ENCODE measurements around the gene TNFRSF9.
"Not testable (repeated sequence)": the region's sequence is repeated elsewhere in the genome, so short reads cannot be mapped to it uniquely, and the experiment has no call there.

Gene TNFRSF9

DNA sequence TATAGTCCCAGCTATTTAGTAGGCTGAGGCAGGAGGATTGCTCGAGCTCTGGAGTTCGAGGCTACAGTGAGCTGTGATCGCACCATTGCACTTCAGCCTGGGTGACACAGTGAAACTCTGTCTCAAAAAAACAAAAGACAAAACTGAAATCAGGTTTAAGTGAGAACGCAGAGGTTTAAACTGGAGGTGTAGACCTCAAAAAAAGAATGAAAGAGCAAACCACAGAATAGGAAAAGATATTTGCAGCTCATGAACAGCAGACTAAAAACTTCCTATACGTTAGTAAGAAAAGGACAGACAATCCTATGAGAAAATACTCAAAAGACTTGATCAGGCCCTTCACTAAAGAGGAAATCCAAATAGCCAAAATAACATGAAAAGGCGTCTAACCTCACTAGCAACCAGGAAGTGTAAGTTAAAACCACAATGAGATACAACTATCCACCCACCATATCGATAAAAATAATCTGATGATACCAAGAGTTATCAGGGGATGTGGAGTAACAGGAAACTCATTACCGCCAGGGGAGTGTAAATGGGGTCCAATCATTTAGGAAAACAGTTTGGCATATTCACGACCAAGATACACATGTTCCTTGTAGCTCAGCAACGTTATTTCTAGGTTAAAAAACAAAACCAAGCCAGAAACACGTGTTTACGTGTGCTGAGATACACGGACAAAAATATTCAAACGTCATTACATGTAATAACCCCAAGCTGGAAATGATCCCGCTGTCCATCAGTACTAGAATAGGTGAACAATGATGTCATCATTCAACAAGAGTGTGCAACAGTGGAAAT lies 9.8 kb downstream of the TNFRSF9 start:
- Histone ChIP-seq H3K27me3 (replicated peaks) (no peaks in the 10 kb centered on the region), H3K36me3 (replicated peaks) (no peaks in the 10 kb centered on the region), H3K27ac (no peak overlapping the region), H3K4me3 (ENCODE audit: low read depth, low read length) (no peak overlapping the region)
- DNase-seq, result no peak
- TF ChIP-seq, protein P1, sequence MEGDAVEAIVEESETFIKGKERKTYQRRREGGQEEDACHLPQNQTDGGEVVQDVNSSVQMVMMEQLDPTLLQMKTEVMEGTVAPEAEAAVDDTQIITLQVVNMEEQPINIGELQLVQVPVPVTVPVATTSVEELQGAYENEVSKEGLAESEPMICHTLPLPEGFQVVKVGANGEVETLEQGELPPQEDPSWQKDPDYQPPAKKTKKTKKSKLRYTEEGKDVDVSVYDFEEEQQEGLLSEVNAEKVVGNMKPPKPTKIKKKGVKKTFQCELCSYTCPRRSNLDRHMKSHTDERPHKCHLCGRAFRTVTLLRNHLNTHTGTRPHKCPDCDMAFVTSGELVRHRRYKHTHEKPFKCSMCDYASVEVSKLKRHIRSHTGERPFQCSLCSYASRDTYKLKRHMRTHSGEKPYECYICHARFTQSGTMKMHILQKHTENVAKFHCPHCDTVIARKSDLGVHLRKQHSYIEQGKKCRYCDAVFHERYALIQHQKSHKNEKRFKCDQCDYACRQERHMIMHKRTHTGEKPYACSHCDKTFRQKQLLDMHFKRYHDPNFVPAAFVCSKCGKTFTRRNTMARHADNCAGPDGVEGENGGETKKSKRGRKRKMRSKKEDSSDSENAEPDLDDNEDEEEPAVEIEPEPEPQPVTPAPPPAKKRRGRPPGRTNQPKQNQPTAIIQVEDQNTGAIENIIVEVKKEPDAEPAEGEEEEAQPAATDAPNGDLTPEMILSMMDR (IDR thresholded peaks at IDR 0.05; ENCODE audit: low read depth, low read length, missing control alignments), result no peak
- in situ Hi-C loops (cut with HindIII; ENCODE audit: low pct_ligation_motif_present, low sequenced_read_pairs), result no loop called here

DNA sequence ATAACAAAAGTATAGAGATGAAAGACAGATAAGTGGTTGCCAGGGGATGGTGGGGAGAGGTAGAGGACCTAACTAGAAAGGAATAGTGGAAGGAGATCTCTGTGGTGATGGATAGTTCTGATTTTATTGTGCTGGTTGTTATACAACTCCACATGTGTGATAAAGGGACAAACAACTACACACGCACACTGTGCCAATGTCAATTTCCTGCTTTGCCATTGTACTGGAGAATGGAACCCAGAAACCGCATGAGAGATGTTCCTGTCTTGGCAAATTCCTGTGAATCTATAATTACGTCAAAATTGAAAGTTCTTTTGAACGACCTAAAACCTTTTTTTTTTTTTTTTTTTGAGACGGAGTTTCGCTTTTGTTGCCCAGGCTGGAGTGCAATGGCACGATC lies 11.0 kb downstream of the TNFRSF9 start:
- no peaks in the 10 kb centered on the region for H3K36me3 ChIP-seq (replicated peaks)
- DNase-seq, result no peak
- H3K27me3 ChIP-seq (replicated peaks), result no peaks in the 10 kb centered on the region
- in situ Hi-C loops (cut with HindIII; ENCODE audit: low pct_ligation_motif_present, low sequenced_read_pairs), result no loop called here
- TF ChIP-seq, protein P1 (IDR thresholded peaks at IDR 0.05; ENCODE audit: low read depth, low read length, missing control alignments), result no peak
- H3K4me3 ChIP-seq (ENCODE audit: low read depth, low read length), result no peak overlapping the region
- H3K27ac ChIP-seq, result no peak overlapping the region

DNA sequence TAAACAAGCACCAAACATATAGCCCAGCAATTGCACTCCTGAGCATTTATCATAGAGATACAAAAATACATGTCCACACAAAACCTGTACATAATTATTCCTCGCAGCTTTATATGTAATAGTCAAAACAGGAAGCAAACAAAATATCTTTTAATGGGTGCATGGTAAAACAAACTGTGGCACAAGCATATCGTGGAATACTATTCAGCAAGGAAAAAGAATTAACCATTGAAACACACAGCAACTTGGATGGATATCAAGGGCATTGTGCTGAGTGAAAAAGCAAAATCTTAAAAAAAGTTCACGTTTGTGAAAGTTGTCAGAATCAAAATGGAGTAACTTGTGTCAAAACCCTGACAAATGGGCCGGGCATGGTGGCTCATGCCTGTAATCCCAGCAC lies 12.4 kb downstream of the TNFRSF9 start:
- DNase-seq, result no peak
- in situ Hi-C loops (cut with HindIII; ENCODE audit: low pct_ligation_motif_present, low sequenced_read_pairs), result no loop called here
- no peaks in the 10 kb centered on the region for H3K27me3 ChIP-seq (replicated peaks)
- H3K36me3 ChIP-seq (replicated peaks), result no peaks in the 10 kb centered on the region
- H3K27ac ChIP-seq, result no peak overlapping the region
- no peak overlapping the region for H3K4me3 ChIP-seq (ENCODE audit: low read depth, low read length)
- TF ChIP-seq, protein P1 (IDR thresholded peaks at IDR 0.05; ENCODE audit: low read depth, low read length, missing control alignments), result no peak

DNA sequence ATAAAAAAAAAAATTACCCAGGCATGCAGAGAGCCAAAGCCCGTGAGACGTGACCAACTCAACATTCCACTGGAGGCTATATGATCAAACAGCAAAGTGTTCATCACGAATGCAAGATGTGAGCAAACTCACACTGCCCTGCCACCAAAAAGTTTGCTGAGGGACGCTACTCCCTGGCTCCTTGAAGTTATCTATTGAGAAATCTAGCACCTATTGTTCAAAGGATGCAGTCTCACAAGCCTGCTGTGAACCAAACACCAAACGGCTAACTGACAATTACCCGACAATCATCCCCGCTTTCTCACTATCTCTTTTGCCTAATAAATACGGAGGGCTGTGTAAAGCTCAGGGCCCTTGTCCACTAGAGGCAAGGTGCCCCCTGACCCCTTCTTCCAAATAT lies 13.6 kb downstream of the TNFRSF9 start:
- H3K27me3 ChIP-seq (replicated peaks); DNase-seq; in situ Hi-C loops (cut with HindIII; ENCODE audit: low pct_ligation_motif_present, low sequenced_read_pairs): not testable (repeated sequence)

DNA sequence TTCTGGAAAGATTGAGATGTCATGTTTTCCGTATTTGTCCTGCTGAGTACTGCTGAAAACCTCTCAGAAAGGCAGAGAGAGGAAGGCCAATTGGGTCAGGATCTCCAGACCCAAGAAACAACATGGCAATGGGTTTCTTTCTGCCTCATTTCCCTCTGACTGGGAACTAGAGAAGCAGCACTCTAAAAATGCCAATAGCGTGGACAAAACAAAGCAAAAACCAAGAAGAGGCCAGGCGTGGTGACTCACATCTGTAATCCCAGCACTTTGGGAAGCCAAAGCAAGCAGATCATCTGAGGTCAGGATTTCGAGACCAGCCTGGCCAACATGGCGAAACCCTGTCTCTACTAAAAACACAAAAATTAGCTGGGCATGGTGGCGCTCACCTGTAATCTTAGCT lies 18.3 kb downstream of the TNFRSF9 start:
- Histone ChIP-seq H3K27me3 (replicated peaks) (no peaks in the 10 kb centered on the region), H3K36me3 (replicated peaks) (no peaks in the 10 kb centered on the region), H3K27ac (peak overlapping the region; percentile 15), H3K4me3 (ENCODE audit: low read depth, low read length) (no peak overlapping the region)
- in situ Hi-C loops (cut with HindIII; ENCODE audit: low pct_ligation_motif_present, low sequenced_read_pairs), result no loop called here
- peak; percentile 51 for DNase-seq
- TF ChIP-seq, protein P1 (IDR thresholded peaks at IDR 0.05; ENCODE audit: low read depth, low read length, missing control alignments), result no peak

More for the DNA sequence above, 13.6 kb downstream of the TNFRSF9 start:
- not testable (repeated sequence) for H3K27ac ChIP-seq; H3K36me3 ChIP-seq (replicated peaks); H3K4me3 ChIP-seq (ENCODE audit: low read depth, low read length)

DNA sequence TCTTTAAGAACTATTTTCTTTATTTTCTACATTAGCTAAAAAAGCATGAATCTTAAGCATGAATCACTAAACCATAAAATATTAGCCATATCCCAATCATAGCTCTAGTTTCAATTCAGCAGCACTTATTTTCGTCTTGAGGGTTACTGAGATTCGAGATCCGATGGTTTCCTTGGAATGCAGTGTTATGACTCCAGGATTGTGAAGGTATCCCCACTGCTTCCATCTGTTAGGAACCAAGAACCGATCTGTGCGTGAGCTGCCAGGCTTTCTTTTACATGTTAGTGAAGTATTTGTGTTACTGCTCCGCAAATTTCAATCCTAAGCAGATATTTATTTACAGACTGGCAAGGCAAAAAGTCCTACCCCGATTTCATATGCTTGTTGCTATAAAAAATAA lies 18.8 kb downstream of the TNFRSF9 start:
- Histone ChIP-seq H3K27ac (peak overlapping the region; percentile 15), H3K4me3 (ENCODE audit: low read depth, low read length) (no peak overlapping the region), H3K36me3 (replicated peaks) (no peaks in the 10 kb centered on the region), H3K27me3 (replicated peaks) (no peaks in the 10 kb centered on the region)
- no peak for DNase-seq
- in situ Hi-C loops (cut with HindIII; ENCODE audit: low pct_ligation_motif_present, low sequenced_read_pairs), result no loop called here
- TF ChIP-seq, protein P1 (IDR thresholded peaks at IDR 0.05; ENCODE audit: low read depth, low read length, missing control alignments), result no peak
